HL-60 (cell line): ENCODE results near the gene TMEM63C.

Source experiments
- DNase-seq, 2 experiments: peaks; one replicate each; pipeline ENCODE4 v3.0.0-alpha.2; 2010 to 2020; ENCODE audit warnings: low read depth in 1 of 2, low spot score in 1 of 2
- H3K27ac ChIP-seq: fragments of 250-450 bp; sonication (Bioruptor Pico); replicated peaks from 2 replicates; pipeline ENCODE4 v1.5.1; 2020; ENCODE audit warnings: mild to moderate bottlenecking, moderate library complexity
- H3K27me3 ChIP-seq: fragments of 250-450 bp; sonication (Bioruptor Pico); 2 replicates; pipeline ENCODE4 v1.5.1; 2021; ENCODE audit warnings: mild to moderate bottlenecking, moderate library complexity; ENCODE audit not compliant: insufficient read depth, poor library complexity, severe bottlenecking
- H3K4me3 ChIP-seq: replicated peaks from 2 replicates; pipeline ENCODE4 v1.5.1; 2011; ENCODE audit warnings: mild to moderate bottlenecking, control low read depth, low read length; ENCODE audit not compliant: insufficient read depth
- CTCF ChIP-seq: IDR thresholded peaks from one replicate; pipeline ENCODE4 v1.5.1; 2011; ENCODE audit warnings: low read length, control low read depth, inconsistent platforms; ENCODE audit not compliant: insufficient read depth
- GABPA ChIP-seq: IDR thresholded peaks from 2 replicates; pipeline ENCODE4 v1.6.1; 2012; ENCODE audit warnings: low read depth
- POLR2AphosphoS5 ChIP-seq: IDR thresholded peaks from 2 replicates; pipeline ENCODE4 v1.6.1; 2012; ENCODE audit warnings: low read depth
- REST ChIP-seq: IDR thresholded peaks from 2 replicates; pipeline ENCODE4 v1.6.1; 2012; ENCODE audit warnings: low read depth; ENCODE audit not compliant: insufficient replicate concordance
- SPI1 ChIP-seq: IDR thresholded peaks from 2 replicates; pipeline ENCODE4 v1.6.1; 2012; ENCODE audit warnings: low read depth, mild to moderate bottlenecking, borderline replicate concordance

TMEM63C gene

GRCh38 chr14:77268989-77269600 is 87.5 kb downstream of the TMEM63C start:
- TF ChIP-seq CTCF, result no peak
- TF ChIP-seq REST, result no peak
- no peak for TF ChIP-seq GABPA
- no peak overlapping the region for H3K4me3 ChIP-seq
- no peak for DNase-seq
- H3K27me3 ChIP-seq, result peaks cover 6% of the 10 kb centered on the region
- H3K27ac ChIP-seq, result no peak overlapping the region

GRCh38 chr14:77270361-77271112 is 88.9 kb downstream of the TMEM63C start:
- Histone ChIP-seq H3K27me3 (peaks cover 6% of the 10 kb centered on the region), H3K4me3 (no peak overlapping the region), H3K27ac (no peak overlapping the region)
- no peak for TF ChIP-seq POLR2AphosphoS5
- no peak for TF ChIP-seq CTCF
- DNase-seq, result no peak

DNA sequence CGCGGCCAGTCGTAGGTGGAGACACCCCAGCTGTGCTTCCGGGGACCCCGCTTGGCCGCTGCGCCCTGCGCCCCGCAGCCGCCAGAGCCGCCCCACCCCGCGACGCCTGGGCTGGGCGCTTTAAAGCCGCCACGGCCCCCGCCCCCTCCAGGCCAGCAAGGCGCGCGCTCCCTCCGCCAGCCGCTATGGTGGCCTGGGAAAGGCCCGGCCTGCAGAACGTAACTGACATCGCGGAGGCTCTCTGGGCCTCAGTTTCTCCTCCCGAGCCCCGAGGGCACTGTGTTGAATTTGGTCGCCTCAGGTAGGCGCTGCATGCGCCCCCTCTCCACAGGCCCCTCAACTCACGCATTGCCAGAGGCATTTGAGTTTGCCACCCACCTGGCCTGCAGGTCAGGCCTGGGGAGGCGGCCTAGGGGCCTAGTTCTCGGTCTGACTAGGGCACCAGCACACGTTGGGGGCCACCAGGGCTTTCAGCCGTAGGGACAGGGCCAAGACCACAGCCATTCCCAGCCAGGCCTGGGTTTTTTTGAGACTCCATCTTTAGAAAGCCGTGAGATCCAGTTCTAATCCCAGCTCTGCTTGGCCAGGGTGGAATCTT is 89.6 kb downstream of the TMEM63C start, which contains the start of gene NGB:
Gene NGB, minus strand, starts transcription at position 94 of the 598 bp plus-strand sequence. CDS start 269 bp downstream, outside the sequence.
- peaks cover 6% of the 10 kb centered on the region for H3K27me3 ChIP-seq
- TF ChIP-seq CTCF (no peak), REST (no peak), POLR2AphosphoS5 (no peak), GABPA (no peak), SPI1 (no peak)
- no peak within 1 kb of the TSS for H3K4me3 ChIP-seq
- no peak within 1 kb of the TSS for H3K27ac ChIP-seq
- no peak for DNase-seq
